Uterus (tissue), 2 donors: ENCODE results near the gene PFKFB3.

Experiments
- CTCF ChIP-seq, 4 experiments: fragments of 200-600 bp in 2 of 4; fragments of 450-650 bp in 2 of 4; sonication (generic) in 2 of 4; IDR thresholded peaks; one replicate each; pipeline ENCODE4 v1.5.1; 2016 to 2019; ENCODE audit warnings: antibody characterized with exemption in 4 of 4, mild to moderate bottlenecking in 2 of 4, moderate library complexity in 1 of 4
- POLR2A ChIP-seq, 2 donors: fragments of 450-650 bp; IDR thresholded peaks; one replicate each; pipeline ENCODE4 v1.6.1; 2016; ENCODE audit warnings: antibody characterized with exemption in 2 of 2, mild to moderate bottlenecking in 1 of 2, moderate library complexity in 1 of 2

GRCh38 chr10:6275022-6275997 lies 72.6 kb downstream of the PFKFB3 start:
- TF ChIP-seq POLR2A (IDR thresholded peaks at IDR 0.05) (no peak), CTCF (IDR thresholded peaks at IDR 0.05) (no peak)
